GM19372 (cell line): ENCODE data around the gene SCRN3.
"Not testable (repeated sequence)": the region's sequence is repeated elsewhere in the genome, so short reads cannot be mapped to it uniquely, and the experiment has no call there.

Experiments used
- ATAC-seq: cut with Tn5 transposase; IDR thresholded peaks from one replicate; pipeline ENCODE4 v1.9.1; 2021; ENCODE audit warnings: mild to moderate bottlenecking, low read depth, moderate library complexity; ENCODE audit not compliant: unreplicated experiment

SCRN3 gene

GRCh38 chr2:174400853-174401252 is 5.3 kb downstream of the SCRN3 start:
- ATAC-seq = no peak

- ATAC-seq = no peak
These were observed 8.1 kb downstream of the SCRN3 start for GRCh38 chr2:174403628-174404027.

- not testable (repeated sequence) for ATAC-seq
These were observed 14.5 kb downstream of the SCRN3 start for GRCh38 chr2:174410039-174410438.

- ATAC-seq = no peak
These were observed 16.7 kb downstream of the SCRN3 start for GRCh38 chr2:174412256-174412655.

- no peak for ATAC-seq
These were observed 32.7 kb downstream of the SCRN3 start for GRCh38 chr2:174428214-174428613.

GRCh38 chr2:174430066-174430465 is 34.5 kb downstream of the SCRN3 start:
- no peak for ATAC-seq

GRCh38 chr2:174431902-174432301 is 36.4 kb downstream of the SCRN3 start:
- ATAC-seq = no peak

- no peak for ATAC-seq
These were observed 40.8 kb downstream of the SCRN3 start for GRCh38 chr2:174436351-174436750.

- ATAC-seq = no peak
These were observed 42.8 kb downstream of the SCRN3 start for GRCh38 chr2:174438146-174438886.

- no peak for ATAC-seq
These were observed 43.8 kb downstream of the SCRN3 start for GRCh38 chr2:174439323-174439722.

GRCh38 chr2:174439950-174440349 is 44.4 kb downstream of the SCRN3 start:
- no peak for ATAC-seq

GRCh38 chr2:174442546-174443510 is 47.3 kb downstream of the SCRN3 start:
- ATAC-seq = no peak

- no peak for ATAC-seq
These were observed 49.2 kb downstream of the SCRN3 start for GRCh38 chr2:174444761-174445160.

GRCh38 chr2:174445248-174445647 is 49.7 kb downstream of the SCRN3 start:
- ATAC-seq = no peak

GRCh38 chr2:174446531-174446930 is 51.0 kb downstream of the SCRN3 start:
- no peak for ATAC-seq

- ATAC-seq = no peak
These were observed 53.5 kb downstream of the SCRN3 start for GRCh38 chr2:174449033-174449432.

GRCh38 chr2:174450021-174450816 is 54.7 kb downstream of the SCRN3 start:
- ATAC-seq = no peak

- ATAC-seq = no peak
These were observed 59.0 kb downstream of the SCRN3 start for GRCh38 chr2:174454566-174454965.

- no peak for ATAC-seq
These were observed 65.7 kb downstream of the SCRN3 start for GRCh38 chr2:174461221-174461620.

GRCh38 chr2:174465327-174465726 is 69.8 kb downstream of the SCRN3 start:
- ATAC-seq = no peak

- no peak for ATAC-seq
These were observed 78.3 kb downstream of the SCRN3 start for GRCh38 chr2:174473796-174474195.
